ENCODE results near the gene CDC42BPB.

CDC42BPB gene

GRCh38 chr14:102969901-102970300 lies 87.4 kb downstream of the CDC42BPB start:
- Mint-ChIP-seq H3K27ac (no peak overlapping the region), H3K4me1 (no peaks in the 10 kb centered on the region), H3K36me3 (peaks cover 14% of the 10 kb centered on the region), H3K4me3 (no peak overlapping the region), H3K9me3 (no peaks in the 10 kb centered on the region)
- DNase-seq (ENCODE audit: low spot score in 2 of 2), result no peak
- ATAC-seq, result no peak

- ATAC-seq, result no peak
- H3K36me3 Mint-ChIP-seq, result peaks cover 14% of the 10 kb centered on the region
These were observed 88.1 kb downstream of the CDC42BPB start for GRCh38 chr14:102969060-102969791.

GRCh38 chr14:102968306-102968705 lies 89.0 kb downstream of the CDC42BPB start:
- peaks cover 14% of the 10 kb centered on the region for H3K36me3 Mint-ChIP-seq
- H3K27ac Mint-ChIP-seq, result no peak overlapping the region
- H3K4me3 Mint-ChIP-seq, result no peak overlapping the region
- H3K9me3 Mint-ChIP-seq, result no peaks in the 10 kb centered on the region
- no peak for DNase-seq (ENCODE audit: low spot score in 2 of 2)
- H3K4me1 Mint-ChIP-seq, result no peaks in the 10 kb centered on the region
- ATAC-seq, result no peak

More at GRCh38 chr14:102969060-102969791, 88.1 kb downstream of the CDC42BPB start:
- Mint-ChIP-seq H3K9me3 (no peaks in the 10 kb centered on the region), H3K4me3 (no peak overlapping the region), H3K4me1 (no peaks in the 10 kb centered on the region), H3K27ac (no peak overlapping the region)
- DNase-seq (ENCODE audit: low spot score in 2 of 2), result no peak

- Mint-ChIP-seq H3K9me3 (no peaks in the 10 kb centered on the region), H3K4me1 (no peaks in the 10 kb centered on the region), H3K36me3 (peaks cover 14% of the 10 kb centered on the region), H3K4me3 (no peak overlapping the region), H3K27ac (no peak overlapping the region)
- ATAC-seq (no peak), DNase-seq (ENCODE audit: low spot score in 2 of 2) (no peak)
These were observed 89.9 kb downstream of the CDC42BPB start for GRCh38 chr14:102967506-102967795.

- Mint-ChIP-seq H3K36me3 (peaks cover 12% of the 10 kb centered on the region), H3K9me3 (no peaks in the 10 kb centered on the region), H3K4me1 (no peaks in the 10 kb centered on the region), H3K4me3 (no peak overlapping the region), H3K27ac (no peak overlapping the region)
- DNase-seq (ENCODE audit: low spot score in 2 of 2) (no peak), ATAC-seq (no peak)
These were observed 90.5 kb downstream of the CDC42BPB start for GRCh38 chr14:102966681-102967505.

GRCh38 chr14:102965971-102966655 lies 91.2 kb downstream of the CDC42BPB start:
- Mint-ChIP-seq H3K27ac (no peak overlapping the region), H3K36me3 (peaks cover 6% of the 10 kb centered on the region), H3K4me3 (no peak overlapping the region), H3K4me1 (no peaks in the 10 kb centered on the region), H3K9me3 (no peaks in the 10 kb centered on the region)
- ATAC-seq (no peak), DNase-seq (ENCODE audit: low spot score in 2 of 2) (no peak)

GRCh38 chr14:102965282-102965681 lies 92.1 kb downstream of the CDC42BPB start:
- Mint-ChIP-seq H3K9me3 (no peaks in the 10 kb centered on the region), H3K27ac (no peak overlapping the region), H3K4me1 (no peaks in the 10 kb centered on the region), H3K4me3 (no peak overlapping the region), H3K36me3 (peaks cover 6% of the 10 kb centered on the region)
- no peak for DNase-seq (ENCODE audit: low spot score in 2 of 2)
- ATAC-seq, result no peak

- H3K4me3 Mint-ChIP-seq, result no peak overlapping the region
- no peak for DNase-seq (ENCODE audit: low spot score in 2 of 2)
- no peak for ATAC-seq
- no peak overlapping the region for H3K27ac Mint-ChIP-seq
- peaks cover 6% of the 10 kb centered on the region for H3K36me3 Mint-ChIP-seq
- no peaks in the 10 kb centered on the region for H3K9me3 Mint-ChIP-seq
- H3K4me1 Mint-ChIP-seq, result no peaks in the 10 kb centered on the region
These were observed 93.1 kb downstream of the CDC42BPB start for GRCh38 chr14:102964152-102964730.

GRCh38 chr14:102962111-102962627 lies 95.2 kb downstream of the CDC42BPB start:
- no peak for DNase-seq (ENCODE audit: low spot score in 2 of 2)
- Mint-ChIP-seq H3K4me1 (no peaks in the 10 kb centered on the region), H3K36me3 (no peaks in the 10 kb centered on the region), H3K4me3 (no peak overlapping the region), H3K9me3 (no peaks in the 10 kb centered on the region), H3K27ac (no peak overlapping the region)
- no peak for ATAC-seq

- H3K27ac Mint-ChIP-seq, result no peak overlapping the region
- ATAC-seq, result no peak
- no peaks in the 10 kb centered on the region for H3K9me3 Mint-ChIP-seq
- H3K36me3 Mint-ChIP-seq, result peaks cover 5% of the 10 kb centered on the region
- H3K4me1 Mint-ChIP-seq, result no peaks in the 10 kb centered on the region
- no peak overlapping the region for H3K4me3 Mint-ChIP-seq
- no peak for DNase-seq (ENCODE audit: low spot score in 2 of 2)
These were observed 98.9 kb downstream of the CDC42BPB start for GRCh38 chr14:102958461-102958860.

GRCh38 chr14:102957222-102957621 lies 100.1 kb downstream of the CDC42BPB start:
- H3K27ac Mint-ChIP-seq, result no peak overlapping the region
- H3K4me1 Mint-ChIP-seq, result no peaks in the 10 kb centered on the region
- H3K36me3 Mint-ChIP-seq, result peaks cover 5% of the 10 kb centered on the region
- DNase-seq (ENCODE audit: low spot score in 2 of 2) (no peak), ATAC-seq (no peak)
- H3K4me3 Mint-ChIP-seq, result no peak overlapping the region
- H3K9me3 Mint-ChIP-seq, result no peaks in the 10 kb centered on the region

GRCh38 chr14:102955636-102956408 lies 101.5 kb downstream of the CDC42BPB start:
- no peak for ATAC-seq
- Mint-ChIP-seq H3K9me3 (no peaks in the 10 kb centered on the region), H3K4me3 (no peak overlapping the region), H3K36me3 (peaks cover 5% of the 10 kb centered on the region), H3K4me1 (no peaks in the 10 kb centered on the region), H3K27ac (peak overlapping the region; percentile 19)
- DNase-seq (ENCODE audit: low spot score in 2 of 2), result no peak

- no peak for ATAC-seq
- peaks cover 5% of the 10 kb centered on the region for H3K4me1 Mint-ChIP-seq
- no peak overlapping the region for H3K27ac Mint-ChIP-seq
- H3K9me3 Mint-ChIP-seq, result no peaks in the 10 kb centered on the region
- H3K4me3 Mint-ChIP-seq, result no peak overlapping the region
- H3K36me3 Mint-ChIP-seq, result peaks cover 5% of the 10 kb centered on the region
- no peak for DNase-seq (ENCODE audit: low spot score in 2 of 2)
These were observed 103.1 kb downstream of the CDC42BPB start for GRCh38 chr14:102954081-102954789.

- Mint-ChIP-seq H3K27ac (no peak overlapping the region), H3K36me3 (peaks cover 5% of the 10 kb centered on the region)
These were observed 104.2 kb downstream of the CDC42BPB start for GRCh38 chr14:102953100-102953499.

More at GRCh38 chr14:102953100-102953499, 104.2 kb downstream of the CDC42BPB start:
- Mint-ChIP-seq H3K9me3 (no peaks in the 10 kb centered on the region), H3K4me1 (peaks cover 12% of the 10 kb centered on the region), H3K4me3 (no peak overlapping the region)
- DNase-seq (ENCODE audit: low spot score in 2 of 2) (no peak), ATAC-seq (no peak)

Measured in stimulated activated effector memory CD8-positive, alpha-beta T cell treated with anti-CD3 and anti-CD28 coated beads, Interleukin-12 subunit alpha, Interleukin-12 subunit beta, amount 100 ng/mL, for 72 hours (primary cell).